Measurements from ENCODE around the gene SLC25A4.
"Not testable (repeated sequence)": the region's sequence is repeated elsewhere in the genome, so short reads cannot be mapped to it uniquely, and the experiment has no call there.

SLC25A4 gene

DNA sequence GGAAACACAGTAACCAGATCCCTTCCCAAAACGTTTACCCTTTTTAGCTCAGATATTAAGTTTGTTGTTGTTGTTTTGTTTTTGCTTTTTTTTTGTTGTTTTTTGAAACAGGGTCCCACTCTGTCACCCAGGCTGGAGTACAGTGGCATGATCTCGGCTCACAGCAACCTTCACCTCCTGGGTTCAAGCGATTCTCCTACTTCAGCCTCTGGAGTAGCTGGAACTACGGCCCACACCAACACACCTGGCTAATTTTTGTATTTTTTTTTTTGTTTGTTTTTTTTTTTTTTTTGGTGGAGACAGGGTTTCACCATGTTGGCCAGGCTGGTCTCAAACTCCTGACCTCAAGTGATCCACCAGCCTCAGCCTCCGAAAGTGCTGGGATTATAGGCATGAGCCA lies 23.6 kb upstream of the SLC25A4 start:
- DNase-seq (ENCODE audit: extremely low spot score, insufficient read length, low read depth); FAIRE-seq: not testable (repeated sequence)

DNA sequence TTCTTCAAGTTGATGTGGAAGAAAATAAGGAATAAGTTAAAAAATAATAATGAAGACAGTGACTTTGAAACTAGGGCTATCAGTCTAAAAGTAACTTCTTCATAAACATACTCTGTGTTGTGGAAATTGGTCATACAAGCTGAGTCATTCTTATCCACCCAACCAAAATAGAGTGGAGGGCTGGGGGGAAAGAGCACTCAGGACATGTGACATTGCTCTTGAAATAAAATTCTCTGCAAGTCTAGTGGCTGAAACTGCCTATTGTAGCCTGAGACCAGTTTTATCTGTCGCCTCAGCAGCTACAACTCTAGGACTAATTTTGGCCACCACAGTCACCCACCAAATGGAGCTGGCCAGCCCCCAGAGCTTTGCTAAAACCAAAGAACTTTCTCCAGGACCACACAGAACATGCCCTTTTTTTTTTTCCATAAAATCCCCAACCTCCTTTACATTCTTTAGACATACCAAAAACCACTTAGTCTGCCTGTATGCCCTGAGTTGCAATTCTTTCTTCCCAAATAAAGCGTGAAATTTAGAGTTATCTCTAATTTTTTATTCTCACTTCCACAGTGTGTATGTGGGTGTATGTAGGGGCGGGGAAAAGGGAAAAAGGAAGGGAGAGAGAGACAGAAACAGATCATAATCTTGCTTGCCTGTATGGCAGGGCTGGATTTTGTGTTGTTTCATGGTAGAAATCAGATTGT lies 23.0 kb upstream of the SLC25A4 start:
- FAIRE-seq (no peak), DNase-seq (ENCODE audit: extremely low spot score, insufficient read length, low read depth) (no peak)

DNA sequence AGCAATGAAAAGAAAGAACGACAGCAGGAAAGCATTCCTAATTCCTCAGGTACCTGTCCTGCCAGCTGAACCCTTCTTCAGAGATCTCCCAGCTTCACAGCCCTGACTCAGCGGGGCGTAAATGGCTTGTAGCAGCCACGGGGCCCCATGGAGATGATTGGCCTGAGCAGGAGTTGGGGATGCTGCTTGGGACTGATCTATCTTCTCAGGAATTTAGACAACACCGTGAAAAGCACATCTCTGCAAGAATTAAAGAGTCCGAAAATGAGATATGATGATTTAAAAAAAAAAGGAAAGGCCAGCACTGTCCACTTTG lies 22.5 kb upstream of the SLC25A4 start:
- FAIRE-seq (no peak), DNase-seq (ENCODE audit: extremely low spot score, insufficient read length, low read depth) (no peak)

DNA sequence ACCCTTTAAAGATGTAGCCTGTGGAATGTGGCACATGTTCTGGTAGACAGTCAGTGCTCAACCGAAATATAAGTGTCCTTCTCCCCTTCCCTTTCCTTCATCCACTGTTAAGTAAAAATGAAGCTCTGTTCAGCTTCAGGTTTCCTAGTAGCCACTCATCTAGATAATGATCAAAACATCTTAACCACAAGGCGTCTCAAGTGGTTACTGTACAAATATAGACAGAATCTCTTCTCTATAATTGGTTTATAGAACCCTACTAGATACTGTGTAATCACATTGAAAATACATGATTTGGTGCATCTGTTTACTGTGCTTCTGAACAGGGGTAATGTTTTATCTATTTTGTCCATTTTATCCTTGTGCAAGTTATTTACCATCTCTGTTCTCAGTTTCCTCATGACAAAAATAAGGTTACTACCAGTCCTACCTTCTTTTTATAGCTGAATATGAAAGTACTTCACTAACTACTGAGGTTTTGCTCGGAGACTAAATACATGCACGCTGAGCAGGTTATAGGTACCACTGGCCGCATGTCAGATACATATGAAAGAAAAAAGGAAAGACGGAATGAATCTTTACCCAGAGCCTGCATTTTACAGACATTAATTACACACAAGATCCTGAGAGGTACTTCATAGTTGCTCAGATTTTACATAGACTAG lies 20.3 kb upstream of the SLC25A4 start:
- peak; percentile 33 for FAIRE-seq
- no peak for DNase-seq (ENCODE audit: extremely low spot score, insufficient read length, low read depth)

DNA sequence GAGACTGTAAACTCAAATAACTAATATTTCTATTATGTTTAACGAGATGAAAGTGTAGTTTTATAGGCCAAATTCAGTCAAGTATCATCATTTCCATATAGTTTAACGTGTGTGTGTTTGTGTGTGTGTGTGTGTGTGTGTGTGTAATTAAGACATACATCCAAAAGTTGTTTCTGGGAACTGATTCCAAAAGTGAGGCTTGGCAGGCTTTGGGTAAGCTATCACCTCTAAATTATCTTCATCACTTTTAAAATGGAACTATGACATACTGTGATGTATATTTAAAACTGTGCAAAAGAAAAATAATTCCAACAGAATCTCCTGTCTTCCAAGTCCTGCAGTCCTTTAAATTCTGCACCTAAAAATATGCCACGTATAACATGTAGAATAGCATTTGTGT lies 19.1 kb upstream of the SLC25A4 start:
- DNase-seq (ENCODE audit: extremely low spot score, insufficient read length, low read depth) = no peak
- FAIRE-seq = no peak

DNA sequence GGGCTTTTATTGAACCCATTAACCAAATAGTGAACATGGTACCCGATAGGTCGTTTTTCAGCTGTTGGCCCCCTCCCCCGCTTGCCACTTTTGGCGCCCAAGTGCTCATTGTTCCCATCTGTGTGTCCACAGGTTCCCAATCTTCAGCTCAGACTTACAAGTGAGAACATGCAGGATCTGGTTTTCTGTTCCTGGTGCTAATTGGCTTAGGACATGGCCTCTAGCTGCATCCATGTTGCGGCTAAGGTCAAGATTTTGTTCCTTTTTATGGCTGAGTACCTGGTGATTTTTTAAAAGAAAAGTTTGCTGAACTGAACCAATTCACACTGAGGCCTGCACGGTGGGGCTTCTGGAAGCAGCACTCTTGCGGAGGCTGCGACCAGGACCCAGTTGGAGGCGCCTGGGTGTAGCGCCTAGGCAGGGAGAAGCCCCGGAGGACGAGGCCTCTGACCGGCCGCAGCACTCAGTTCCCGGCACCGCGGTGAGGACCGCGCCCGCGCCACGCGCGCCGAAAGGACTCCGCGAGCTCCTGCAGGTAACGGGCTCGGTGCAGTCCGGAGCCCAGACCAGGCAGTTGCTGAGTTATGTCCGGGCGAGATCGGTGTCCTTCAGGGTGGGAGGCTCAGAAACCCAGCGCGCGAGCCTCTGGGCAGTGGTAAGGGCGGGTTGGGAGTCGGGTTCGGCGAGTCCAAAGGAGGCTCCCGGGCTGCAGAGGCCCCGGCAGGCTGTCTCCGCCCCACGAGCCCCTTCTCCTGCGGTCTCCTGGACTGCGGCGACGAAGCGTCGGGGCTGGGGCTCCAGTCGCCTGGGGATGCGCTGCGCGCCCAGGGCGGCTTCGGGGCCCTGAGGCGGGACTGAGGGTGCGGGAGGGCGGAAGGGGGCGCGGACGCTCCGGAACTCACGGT lies 15.8 kb upstream of the SLC25A4 start:
- FAIRE-seq = peak; percentile 12

DNA sequence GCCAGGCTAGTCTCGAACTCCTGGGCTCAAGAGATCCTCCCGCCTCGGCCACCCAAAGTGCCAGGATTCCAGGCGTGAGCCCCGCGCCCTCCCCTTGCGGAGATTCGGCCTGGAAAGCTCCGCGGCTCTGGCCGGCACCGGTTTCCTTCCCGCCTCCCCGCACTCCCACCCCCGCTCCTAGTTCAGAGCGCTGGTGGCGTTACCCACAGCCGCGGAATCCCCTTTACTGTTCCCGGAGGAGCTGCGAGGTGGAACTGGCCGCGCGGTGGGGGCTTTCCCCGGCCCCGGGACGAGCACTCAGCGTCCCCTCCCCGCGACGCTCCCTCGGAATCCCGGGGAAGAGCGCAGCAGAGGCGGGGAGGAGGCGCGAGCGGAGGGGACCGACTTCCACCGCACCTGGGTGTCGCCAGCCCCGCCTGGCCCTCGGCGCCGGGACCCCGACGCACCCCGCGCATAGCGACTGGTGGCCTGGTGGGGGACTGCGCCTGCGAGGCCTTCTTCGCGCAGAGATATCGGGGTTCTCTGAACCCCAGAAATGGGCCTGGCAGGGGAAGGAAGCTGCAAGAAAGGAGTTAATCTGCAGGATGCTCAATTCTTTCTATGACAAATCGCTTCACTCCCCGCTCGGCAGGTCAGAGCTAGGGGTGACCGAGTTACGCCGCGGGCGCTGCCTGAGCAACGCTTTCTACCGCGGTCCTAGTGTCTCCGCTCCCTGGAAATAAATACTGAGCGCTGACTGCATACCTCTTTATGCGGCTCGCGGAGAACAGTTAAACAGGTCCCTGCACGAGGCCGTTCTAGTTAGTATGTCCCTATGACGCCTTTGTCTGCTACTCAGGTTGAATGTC lies 14.6 kb upstream of the SLC25A4 start:
- no peak for DNase-seq (ENCODE audit: extremely low spot score, insufficient read length, low read depth)

More for the DNA sequence above, 15.8 kb upstream of the SLC25A4 start:
- no peak for DNase-seq (ENCODE audit: extremely low spot score, insufficient read length, low read depth)

DNA sequence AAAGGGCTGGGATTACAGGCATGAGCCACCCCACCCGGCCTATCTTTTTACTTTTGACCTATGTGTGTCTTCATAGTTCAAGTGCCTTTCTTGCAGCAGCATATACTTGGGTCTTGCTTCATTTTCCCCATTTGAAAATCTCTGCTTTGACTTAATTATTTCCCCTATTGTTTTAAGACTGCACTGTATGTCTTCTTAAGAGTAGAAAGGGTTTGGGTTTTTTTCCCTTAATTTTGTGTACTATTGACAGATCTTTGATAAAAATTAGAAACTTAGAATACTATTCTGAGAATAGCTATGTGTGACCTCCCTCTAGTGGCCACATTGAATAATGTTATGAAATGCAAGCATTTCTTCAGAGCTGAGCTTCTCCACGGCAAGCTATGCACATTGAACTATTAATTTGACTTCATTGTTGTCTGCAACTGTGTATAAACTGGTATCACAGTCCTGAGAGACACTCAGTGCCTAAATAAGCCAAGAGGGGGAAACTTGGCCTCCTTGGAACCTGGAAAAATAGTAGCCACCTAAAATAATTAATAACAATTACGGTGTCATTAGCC lies 8.7 kb upstream of the SLC25A4 start:
- FAIRE-seq (peak; percentile 81), DNase-seq (ENCODE audit: extremely low spot score, insufficient read length, low read depth) (no peak)

More for the DNA sequence above, 14.6 kb upstream of the SLC25A4 start:
- no peak for FAIRE-seq

DNA sequence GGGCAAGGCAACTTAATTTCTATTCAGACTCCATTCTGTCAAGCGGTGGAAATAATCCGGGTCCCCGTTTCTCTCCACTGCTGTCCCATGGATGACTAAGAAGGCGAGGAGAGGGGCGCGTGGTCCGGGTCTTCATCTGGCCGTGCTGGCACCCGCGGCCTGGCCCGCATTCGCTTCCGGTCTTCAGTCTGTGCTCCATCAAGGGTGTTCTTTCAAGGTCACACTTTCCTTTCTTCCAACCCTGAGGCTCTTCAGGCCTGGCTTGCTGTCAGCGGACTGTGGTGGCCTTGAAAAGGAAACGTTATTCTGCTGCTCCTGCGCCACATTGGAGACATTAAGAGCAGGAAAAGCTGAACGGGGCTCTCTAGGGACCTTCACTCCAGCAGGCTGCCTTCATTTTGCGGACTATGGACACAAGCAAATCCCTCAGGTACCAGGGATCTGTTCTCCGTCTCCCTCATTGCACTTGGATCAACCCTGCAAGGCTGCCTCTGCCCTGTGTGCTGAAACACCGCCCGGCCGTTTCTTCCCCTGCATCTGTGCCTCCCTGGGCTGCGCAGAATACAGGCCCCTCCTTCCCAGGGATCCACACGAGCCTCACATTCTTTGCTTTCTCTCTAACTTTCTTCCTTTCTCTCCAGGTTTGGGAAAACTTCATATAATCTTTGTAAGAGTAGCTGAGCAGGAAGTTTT lies 5.7 kb upstream of the SLC25A4 start:
- FAIRE-seq (no peak), DNase-seq (ENCODE audit: extremely low spot score, insufficient read length, low read depth) (no peak)

DNA sequence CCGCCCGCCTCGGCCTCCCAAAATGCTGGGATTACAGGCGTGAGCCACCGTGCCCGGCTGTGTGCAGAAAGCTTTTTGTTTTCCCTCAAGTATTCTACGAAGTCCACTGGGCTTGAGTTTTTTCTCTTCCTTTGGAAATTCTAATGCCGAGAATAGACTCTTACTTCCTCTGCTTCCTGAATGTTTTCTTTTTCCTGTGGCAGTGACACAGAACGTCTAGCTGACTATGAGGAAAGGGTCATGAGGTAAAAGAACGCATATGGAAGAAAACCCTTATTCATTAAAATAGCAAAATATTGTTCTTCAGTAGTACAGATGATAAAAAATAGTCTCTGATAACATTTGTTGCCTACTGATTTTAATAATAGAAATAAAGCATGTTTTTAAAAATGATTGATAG lies 4.9 kb upstream of the SLC25A4 start:
- DNase-seq (ENCODE audit: extremely low spot score, insufficient read length, low read depth) = no peak
- FAIRE-seq = no peak

DNA sequence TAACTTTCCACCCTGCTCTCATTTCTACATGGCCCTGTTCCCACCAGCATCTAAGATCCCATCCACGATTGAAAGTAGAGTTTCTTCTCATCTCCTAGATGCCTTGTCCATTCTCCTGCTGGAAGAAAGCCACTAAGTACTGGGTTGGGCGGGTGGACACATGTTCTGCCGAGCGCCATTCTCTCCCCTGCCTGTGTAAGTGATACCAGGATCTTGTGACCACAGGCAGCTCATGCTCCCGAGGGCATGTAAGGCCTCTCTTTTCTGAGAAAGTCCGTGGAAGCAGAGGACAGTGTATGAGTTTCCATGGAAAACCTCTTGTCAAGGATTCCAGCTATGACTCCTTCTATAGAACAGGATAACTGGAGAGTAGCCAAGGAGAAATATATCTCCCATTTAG lies 3.3 kb upstream of the SLC25A4 start:
- FAIRE-seq (no peak), DNase-seq (ENCODE audit: extremely low spot score, insufficient read length, low read depth) (no peak)

DNA sequence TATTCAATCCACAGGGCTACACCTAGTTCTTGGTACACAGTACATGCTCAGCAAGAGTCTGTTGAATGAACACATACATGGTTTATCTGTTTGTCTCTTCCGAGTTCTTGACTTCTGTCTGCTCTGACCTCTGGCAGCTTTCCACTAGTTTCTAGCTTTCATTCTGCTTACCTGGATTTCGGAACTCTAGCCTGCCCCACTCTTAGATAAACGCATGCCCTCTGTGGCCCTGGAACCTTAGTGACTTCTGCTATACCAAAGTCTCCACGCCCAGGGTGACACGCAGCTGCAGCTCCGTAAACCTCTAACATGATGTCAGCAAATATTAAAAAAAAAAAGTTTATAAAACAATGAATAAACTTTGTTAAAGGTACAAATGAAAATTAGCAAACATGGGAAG lies 1.3 kb upstream of the SLC25A4 start:
- FAIRE-seq (no peak), DNase-seq (ENCODE audit: extremely low spot score, insufficient read length, low read depth) (no peak)

DNA sequence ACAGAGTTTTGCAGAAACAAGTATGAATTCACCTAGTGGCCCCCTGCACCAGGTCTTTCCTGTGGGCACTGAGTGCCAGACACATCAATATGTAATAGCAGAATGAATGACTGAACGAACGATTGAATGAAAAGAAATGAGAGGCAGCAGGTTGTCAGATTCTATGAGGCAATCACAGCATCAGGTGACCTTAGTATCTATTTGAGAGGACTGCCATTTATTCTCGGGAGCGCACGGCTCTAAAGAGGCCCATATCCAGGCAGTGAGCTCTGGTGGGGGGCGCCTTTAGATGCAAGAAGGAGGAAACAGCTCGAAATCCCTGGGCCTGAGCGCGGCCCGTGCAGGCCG lies 528 bp upstream of the SLC25A4 start:
- peak; percentile 12 for FAIRE-seq
- DNase-seq (ENCODE audit: extremely low spot score, insufficient read length, low read depth) = no peak

DNA sequence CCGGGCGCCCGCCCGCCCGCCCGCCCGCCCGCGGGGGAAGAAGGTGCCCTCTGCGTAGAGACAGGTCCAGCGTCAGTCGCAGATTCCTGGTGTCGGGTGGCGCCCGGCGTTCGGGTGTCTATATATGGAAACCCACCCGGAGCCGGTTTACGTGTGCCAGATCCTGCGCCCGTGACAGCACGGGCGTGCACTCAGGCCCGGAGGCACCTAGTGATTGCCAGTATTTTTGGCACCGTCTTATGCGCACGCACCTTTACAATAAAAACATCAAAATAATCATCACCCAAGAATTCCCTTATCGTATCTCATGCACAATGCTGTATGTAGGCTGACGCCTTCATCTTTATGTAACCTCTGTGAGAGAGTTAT lies 519 bp downstream of the SLC25A4 start:
- FAIRE-seq = no peak

DNA sequence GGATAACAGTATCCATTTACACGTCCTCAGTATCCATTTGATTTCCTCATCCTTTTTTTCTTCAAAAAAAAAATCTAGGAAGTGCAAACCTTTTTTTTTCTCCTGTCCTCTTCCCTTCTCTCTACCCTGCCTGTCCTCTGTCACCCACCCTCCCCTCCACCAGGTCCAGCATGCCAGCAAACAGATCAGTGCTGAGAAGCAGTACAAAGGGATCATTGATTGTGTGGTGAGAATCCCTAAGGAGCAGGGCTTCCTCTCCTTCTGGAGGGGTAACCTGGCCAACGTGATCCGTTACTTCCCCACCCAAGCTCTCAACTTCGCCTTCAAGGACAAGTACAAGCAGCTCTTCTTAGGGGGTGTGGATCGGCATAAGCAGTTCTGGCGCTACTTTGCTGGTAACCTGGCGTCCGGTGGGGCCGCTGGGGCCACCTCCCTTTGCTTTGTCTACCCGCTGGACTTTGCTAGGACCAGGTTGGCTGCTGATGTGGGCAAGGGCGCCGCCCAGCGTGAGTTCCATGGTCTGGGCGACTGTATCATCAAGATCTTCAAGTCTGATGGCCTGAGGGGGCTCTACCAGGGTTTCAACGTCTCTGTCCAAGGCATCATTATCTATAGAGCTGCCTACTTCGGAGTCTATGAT lies 1.7 kb downstream of the SLC25A4 start:
- no peak for DNase-seq (ENCODE audit: extremely low spot score, insufficient read length, low read depth)
- no peak for FAIRE-seq

More for the DNA sequence above, 519 bp downstream of the SLC25A4 start:
- no peak for DNase-seq (ENCODE audit: extremely low spot score, insufficient read length, low read depth)

DNA sequence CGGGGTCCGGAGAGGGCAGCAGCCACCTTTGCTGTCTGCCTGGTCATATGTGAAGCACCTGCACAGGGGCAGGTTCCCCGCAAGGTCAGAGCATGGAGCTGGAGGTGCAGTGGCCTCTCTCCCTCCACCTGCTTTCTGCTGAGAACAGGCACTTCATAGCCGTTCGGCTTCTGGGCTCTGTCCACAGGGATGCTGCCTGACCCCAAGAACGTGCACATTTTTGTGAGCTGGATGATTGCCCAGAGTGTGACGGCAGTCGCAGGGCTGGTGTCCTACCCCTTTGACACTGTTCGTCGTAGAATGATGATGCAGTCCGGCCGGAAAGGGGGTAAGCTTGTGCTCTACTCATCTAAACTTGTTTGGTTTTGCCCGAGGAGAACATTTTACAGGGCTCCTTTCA lies 2.5 kb downstream of the SLC25A4 start:
- DNase-seq (ENCODE audit: extremely low spot score, insufficient read length, low read depth) (no peak), FAIRE-seq (no peak)

DNA sequence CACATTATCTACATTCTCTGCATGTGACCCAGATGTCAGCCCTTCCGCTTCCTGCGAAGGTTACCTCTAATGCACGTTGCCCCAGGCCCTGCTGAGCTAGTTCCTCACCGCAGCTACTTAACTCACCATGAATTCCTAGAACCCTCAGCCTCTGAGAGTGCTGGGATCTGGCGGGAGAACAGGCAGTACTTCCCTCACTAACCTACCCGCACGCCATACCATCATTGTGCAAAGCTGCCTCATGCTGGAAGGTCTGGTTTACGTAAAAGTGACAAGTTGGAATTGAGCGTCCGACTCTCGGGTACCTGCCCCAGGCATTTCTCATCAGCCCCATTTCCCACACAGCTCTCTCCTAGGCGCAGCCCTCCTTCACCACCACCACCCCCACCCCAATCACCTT lies 6.3 kb downstream of the SLC25A4 start:
- FAIRE-seq = no peak

DNA sequence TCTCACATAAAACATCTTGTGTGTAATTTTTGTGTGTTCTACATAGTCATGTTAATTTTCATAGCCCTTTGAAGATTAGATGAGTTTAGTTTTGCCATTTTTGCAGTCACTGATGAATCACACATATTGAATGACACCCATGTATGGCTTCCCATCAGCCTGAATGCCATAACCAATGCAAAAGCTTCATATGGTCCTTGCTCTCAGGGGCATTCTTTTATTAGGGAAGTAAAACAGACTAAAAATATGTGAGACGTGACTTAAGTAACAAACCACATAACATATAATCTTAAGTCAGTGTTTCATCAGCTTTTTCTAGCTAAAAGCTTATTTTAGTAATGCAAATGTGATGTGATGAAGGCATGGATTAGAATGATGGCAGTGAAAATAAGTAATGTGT lies 8.2 kb downstream of the SLC25A4 start:
- no peak for DNase-seq (ENCODE audit: extremely low spot score, insufficient read length, low read depth)
- FAIRE-seq = no peak

More for the DNA sequence above, 6.3 kb downstream of the SLC25A4 start:
- DNase-seq (ENCODE audit: extremely low spot score, insufficient read length, low read depth) = no peak

DNA sequence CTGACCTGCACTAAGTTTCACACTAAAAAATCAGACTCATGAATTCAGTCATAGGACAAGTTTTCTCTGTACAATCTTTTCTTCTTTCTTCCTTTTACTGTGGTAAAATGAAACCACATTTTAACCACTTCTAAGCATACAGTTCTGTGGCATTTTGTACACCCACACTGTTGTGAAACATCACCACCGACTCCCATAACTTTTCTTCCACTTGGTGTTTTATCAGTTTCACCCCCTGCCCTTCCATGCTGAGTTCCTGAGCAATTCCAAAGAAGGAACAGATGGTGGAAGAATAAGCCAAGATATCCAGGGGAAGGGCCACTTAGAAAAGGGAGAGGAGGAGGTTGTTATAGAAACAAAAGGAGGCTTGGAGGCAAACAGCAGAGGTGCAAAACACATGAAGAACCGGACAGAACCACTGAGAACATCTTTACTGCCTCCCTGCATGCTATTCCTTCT lies 22.6 kb downstream of the SLC25A4 start:
- no peak for DNase-seq (ENCODE audit: extremely low spot score, insufficient read length, low read depth)
- FAIRE-seq = peak; percentile 97

Measured in GM18507 (cell line).